Stimulated activated CD4-positive, alpha-beta T cell treated with anti-CD3 and anti-CD28 coated beads, Interleukin-1b, Interleukin-23, amount 100 ng/mL, for 4 hours (primary cell): Measurements from ENCODE around the gene HOXC13.

Source experiments
- DNase-seq, 2 donors: peaks; one replicate each; pipeline ENCODE4 v3.0.0-alpha.2; 2020; ENCODE audit warnings: low read depth in 2 of 2

Gene HOXC13

GRCh38 chr12:53939141-53940108 is 794 bp downstream of the HOXC13 start:
- no peak for DNase-seq

DNA sequence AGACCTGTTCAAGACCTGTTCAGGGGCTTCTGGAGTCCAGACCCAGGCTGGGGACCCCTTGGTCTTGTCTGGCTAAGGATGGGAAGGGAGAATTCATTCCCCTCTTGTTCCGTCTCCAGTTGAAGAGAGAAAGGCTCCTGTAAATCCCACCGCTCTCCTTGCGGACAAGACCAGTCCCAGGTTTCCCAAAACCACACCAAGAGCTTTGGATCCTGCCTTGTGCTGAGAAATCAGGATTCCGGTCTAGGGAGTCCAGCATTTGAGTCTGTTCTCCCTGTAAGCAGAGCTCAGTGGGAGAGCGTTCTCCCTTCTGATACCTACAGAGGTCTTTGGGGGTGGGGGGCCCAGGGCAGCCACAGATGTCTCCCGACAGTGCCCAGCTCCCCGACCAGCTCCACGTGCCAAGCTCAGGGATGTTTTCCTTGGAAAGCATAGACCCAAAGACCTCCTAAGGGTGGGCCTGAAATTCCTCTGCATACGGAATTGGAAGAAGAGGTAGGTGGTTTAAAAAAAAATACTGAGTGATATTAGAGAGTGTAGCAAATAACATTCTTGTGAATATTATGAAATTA is 1.9 kb downstream of the HOXC13 start:
- DNase-seq = no peak

GRCh38 chr12:53941187-53941586 is 2.6 kb downstream of the HOXC13 start:
- no peak for DNase-seq

DNA sequence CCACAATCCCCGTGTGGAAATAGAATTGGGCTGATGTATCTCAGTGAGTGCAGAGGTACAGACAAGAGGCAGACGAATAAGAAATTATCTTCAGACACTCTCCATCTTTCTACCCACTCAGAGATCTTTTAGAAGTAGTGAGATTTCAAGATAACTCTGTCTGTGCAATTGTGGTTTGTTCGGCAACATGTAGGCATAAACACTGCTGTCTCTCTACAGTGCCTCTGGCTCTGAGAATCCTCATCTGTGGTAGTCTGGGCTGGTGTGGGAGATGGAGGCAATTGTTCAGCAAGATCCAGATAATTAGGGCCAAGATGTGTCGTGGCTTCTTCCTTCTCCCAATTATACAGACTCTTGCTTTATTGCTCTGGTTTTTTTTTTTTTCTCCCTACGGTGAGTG is 3.1 kb downstream of the HOXC13 start:
- no peak for DNase-seq

GRCh38 chr12:53942467-53942997 is 3.9 kb downstream of the HOXC13 start:
- DNase-seq = no peak

GRCh38 chr12:53944209-53944608 is 5.6 kb downstream of the HOXC13 start:
- DNase-seq = no peak

- DNase-seq = no peak
Measured at GRCh38 chr12:53944907-53945847, 6.5 kb downstream of the HOXC13 start.

DNA sequence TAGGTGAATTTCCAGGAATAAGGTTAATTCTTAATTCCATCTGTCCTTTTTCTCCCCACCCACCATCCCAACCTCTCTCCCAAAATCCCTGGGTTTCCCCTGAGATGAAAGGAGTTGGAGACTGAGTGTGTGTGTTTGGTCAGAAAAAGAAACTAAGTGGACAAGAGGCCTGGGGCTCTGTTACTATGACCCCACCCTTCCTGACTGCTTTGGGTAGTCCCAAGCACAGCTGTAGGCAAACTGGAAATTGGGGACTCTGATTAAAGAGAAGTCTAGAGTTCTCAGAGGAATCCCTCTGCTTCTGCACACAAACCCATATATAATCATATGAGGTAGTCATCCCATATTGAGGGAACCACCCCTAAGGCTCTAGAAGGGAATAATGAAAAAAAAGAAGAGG is 9.1 kb downstream of the HOXC13 start:
- no peak for DNase-seq

DNA sequence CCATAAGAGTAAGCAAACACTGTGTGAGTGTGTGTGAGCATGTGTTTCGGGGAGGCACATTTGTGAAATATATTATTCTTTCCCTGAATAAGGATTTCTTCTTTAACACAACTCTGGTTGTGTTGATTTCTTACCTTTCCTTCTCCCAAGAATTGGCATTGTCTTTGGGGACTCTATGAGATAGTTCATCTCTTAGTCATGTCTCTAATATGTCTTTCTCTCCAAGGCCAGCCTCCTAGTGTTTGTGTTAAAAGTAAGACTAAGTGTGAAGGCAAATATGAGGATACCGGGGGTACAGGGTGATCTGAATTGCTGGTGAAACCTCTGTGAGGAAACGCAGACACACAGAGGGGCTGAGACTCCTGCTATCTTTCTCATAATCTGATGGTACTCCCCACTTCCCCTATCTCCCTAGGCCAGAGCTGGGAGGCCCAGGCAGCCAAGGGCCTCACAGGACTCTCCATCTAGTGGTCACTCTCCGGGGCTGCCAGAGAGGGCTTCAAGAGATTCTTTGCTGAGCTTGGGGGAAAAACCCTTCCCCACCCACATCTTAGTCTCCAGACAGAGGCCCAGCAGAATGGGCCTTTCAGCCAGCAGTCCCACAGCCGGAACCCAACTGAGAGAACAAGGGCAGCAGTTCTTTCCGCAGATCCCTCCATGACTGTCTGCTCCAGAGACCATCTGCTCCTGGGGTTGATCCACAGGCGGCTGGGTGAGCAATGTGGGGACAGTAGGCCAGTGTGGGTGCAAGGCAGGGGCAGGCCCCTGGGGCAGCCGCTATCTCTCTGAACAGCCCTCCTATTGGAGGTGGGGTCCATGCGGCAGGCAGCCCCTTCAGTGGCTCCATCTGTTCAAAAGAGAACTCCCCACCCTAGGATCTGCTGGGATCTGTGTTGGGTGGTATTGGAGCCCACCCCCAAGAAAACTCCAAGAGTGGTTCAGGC is 10.3 kb downstream of the HOXC13 start:
- DNase-seq = no peak

- DNase-seq = no peak
Measured at GRCh38 chr12:53949631-53950436, 11.2 kb downstream of the HOXC13 start.

DNA sequence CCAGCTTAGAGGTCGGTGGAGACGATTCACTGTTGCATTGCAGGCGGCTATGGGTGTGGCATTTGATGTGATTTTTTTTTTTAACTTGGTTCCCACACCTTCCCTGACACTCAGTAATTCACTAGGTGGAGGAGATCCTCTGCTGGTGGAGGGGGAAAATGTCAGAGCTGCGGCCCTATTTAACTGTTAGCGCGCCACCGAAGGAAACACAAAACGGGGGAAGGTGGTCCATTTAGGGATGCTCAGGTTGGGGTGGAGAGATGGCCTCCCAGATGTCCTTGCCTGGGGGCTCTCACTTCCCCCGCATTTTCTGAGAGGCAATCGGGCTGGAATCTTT is 11.8 kb downstream of the HOXC13 start:
- DNase-seq = no peak

DNA sequence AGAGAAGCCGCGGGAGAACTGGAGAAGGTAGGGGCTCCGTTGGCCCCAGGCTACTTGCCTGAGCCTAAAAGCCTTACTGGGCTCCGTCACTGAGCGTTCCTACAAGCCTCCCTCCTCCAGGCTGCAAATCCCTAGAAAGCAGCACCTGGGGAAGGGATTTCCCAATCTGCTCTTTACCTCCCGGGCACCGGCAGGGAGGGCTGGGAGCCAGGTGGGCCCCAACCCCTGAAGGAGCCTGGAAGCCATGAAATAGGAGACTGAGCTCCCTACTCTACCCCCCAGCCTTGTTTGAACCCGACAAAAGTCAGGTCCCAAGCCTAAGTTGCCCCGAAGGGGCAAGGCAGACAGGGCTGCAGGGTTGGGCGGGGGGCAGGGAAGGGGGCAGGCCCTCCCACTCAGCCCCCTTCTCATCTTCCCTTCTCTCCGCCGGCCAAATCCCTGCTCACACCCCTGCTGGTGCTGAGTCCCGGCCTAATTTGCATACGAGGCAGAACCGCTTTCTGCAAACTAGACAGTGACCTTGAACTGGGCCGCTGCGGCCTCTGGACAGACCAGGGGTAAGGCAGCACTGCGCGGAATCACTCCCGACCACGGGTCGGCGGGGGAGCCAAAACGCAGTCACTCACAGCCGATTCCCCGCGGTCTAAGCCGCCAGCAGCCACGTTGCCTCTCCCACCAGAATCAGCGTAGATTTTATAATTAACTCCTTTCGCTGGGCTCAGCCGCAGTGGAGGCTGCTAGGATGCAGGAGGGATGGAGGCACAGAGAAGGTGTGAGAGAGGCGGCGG is 12.4 kb downstream of the HOXC13 start:
- no peak for DNase-seq

DNA sequence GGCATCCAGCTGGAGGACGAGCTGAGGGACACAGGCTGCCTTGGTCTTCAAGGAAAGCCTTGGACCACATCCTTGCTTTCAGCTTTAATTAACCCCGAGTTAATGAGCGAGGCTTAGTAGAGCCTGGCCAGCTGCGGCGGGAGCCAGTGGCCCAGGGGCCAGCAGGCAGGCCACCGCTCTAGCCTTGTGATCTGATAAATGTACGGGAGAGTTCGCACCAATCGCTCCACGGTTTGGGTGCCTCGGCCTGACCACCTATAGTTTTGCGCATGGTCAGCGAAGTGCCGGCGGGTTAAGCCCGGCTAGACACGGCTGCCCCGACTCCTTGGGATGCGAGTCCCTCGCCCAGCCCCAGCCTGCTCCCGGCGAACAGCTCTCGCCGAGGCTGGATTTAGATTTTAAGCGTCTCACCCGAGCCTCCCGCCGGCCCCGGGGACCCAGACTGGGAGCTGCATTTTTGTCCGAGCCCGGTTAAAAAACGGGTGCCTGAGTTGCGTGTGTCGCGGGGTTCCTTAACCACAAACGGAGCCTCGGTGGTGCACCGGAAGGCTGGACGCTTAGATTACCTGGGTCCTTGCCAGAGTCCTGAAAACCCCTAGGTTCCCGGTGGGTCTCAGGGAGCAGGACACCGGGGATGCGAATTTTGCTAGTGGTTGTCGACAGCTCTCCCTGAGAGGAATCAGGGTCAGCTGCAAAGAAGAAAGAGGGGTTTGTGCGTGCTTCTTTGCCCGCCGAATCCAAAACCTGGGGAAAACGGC is 13.1 kb downstream of the HOXC13 start:
- DNase-seq = no peak

DNA sequence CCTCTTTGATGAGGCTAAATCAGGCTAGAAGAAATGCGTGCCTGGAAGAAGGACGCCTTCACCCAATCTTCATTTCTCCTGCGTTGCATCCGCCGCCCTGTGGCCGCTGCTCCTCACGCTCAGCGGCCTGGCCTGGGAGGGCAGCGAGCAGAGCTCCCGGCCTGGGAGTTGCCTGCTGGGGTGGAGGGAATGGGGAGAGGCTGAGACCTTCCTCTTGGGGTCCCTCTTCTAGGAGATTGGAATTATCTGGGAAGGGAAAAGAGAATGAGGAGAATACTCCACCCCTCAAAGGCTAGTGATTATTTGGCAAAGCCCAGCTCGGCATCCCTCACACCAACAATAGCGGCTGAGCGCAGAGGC is 13.7 kb downstream of the HOXC13 start:
- no peak for DNase-seq

DNA sequence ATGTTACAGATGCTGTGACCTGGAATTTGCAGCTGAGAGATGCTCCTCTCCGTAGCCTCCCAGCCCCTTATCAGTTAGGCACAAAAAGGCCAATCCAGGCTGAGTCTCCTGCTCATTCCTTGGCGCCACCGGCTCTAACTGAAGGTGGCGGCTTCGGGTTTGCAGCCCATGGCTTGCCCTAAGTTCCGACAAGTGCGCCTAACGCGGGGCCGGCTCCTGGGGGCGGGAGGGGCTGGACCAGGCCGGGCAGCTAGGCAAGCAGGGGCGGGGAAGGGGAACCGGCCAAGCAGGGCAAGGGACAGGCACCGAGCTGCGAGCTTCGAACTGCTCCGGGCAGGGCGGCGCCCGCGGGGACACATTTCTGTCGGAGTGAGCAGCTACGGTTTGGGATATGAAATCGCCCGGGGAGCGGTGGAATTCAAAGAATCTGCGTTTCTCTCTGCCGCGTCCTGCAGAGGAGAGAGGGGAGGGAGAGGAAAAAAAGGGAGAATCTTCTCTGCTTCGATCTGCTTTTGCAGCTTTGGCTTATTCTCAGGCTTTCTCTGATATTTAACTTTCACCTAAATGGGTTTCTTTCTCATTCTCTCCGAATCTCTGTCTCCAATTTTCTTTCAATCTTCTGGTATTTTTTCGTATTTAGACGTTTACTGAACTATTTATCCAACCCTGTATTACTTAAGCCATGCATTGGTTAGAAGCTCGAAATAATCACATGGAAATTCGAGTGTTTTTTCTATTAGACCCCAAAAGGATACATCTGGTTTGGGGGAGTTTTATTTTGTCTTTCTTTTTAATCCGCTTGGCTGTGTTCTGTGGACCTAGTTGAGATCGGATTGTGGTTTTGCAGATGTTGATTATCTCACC is 14.5 kb downstream of the HOXC13 start:
- DNase-seq = no peak

DNA sequence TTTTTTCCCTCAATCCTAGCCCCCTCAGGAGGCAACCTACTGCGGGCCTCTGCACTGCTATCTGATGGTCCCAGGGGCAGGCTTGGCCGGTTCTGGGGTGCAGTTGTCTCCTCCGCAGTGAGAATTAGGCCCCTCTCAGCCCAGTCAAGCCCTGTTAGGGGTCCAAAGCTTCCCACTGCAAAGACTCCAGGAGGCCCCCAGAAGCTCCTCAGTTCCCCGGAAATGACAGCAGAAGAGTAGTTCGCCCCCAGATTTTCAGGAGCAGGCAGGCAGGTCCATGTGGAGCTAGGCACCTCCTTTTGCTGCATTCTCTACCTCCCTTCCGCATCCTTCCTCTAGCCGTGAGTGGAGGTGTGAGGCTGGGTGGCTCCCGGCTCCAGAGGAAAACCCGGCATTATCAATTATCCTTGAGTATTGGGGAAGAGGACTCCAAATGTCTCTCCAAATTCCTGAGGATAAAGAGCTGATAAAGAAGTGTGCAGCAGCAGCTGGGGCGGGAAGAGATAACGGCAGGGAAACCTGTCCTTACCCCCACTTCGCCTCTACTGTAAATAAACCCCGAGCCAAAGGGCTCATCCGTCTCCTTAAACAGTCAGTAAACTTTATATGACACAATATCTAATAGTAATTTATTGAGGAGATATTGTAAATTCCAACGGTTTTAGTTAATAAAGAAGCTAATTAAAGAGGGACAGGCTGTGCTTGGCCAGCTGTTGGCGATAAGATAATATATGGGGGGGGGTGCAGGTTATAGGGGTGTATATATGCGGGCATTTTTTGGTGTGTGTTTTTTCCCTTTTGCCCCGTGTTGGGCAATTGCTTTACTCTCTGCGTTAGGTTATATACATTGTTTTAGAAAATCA is 15.4 kb downstream of the HOXC13 start:
- DNase-seq = no peak

DNA sequence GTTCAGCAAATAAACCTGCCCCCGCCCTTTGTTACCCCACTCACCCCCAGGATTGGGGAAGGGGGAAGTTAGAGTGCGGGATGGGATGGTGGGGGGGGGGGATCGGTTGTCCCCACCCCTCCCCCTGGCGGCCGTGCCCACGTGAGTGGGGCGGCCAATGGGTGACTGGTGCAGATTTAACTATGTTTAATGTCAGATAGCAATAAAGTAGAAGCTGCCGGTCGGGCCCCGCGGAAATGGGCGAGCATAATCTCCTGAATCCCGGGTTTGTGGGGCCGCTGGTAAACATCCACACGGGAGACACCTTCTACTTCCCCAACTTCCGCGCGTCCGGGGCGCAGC is 16.0 kb downstream of the HOXC13 start, which contains the start of gene HOXC12:
Gene HOXC12, plus strand, starts transcription at position 210 of the 342 bp plus-strand sequence. Its CDS starts 27 bp downstream, at position 237.
- DNase-seq = no peak
